ENCODE results near the gene PLLP.
"Not testable (repeated sequence)": the region's sequence is repeated elsewhere in the genome, so short reads cannot be mapped to it uniquely, and the experiment has no call there.

PLLP gene

DNA sequence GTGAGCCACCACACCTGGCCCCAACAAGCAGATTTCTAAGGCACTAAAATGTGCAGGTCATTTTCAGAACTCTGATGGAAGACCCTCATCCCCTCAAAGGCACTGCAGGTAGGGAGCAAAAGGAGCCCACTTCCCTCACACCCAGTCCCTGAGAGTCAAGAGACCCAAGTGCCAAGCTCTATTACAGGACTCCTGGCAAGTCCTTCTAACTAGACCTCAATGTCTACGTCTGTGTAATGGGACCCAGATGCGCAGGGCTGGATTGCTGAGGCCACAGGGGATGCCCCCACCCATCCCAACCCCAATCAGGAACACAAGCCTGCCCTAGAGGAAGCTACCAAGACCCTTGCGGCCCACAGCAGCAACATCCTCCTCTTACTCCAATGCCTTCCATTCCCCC is 2.7 kb downstream of the PLLP start:
- H3K23ac ChIP-seq (ENCODE audit: low read length): no peak overlapping the region
- no peaks in the 10 kb centered on the region for H3K4me1 ChIP-seq (ENCODE audit: control insufficient read depth, low read depth, low read length)
- no peak overlapping the region for H3K18ac ChIP-seq (ENCODE audit: low read length)
- H3K79me2 ChIP-seq (ENCODE audit: control insufficient read depth, insufficient read depth, low read length): no peaks in the 10 kb centered on the region
- no peaks in the 10 kb centered on the region for H3K36me3 ChIP-seq (ENCODE audit: control insufficient read depth, insufficient read depth, low read length)
- H4K8ac ChIP-seq (ENCODE audit: low read depth, low read length): no peak overlapping the region
- H3K9ac ChIP-seq (ENCODE audit: low read length): no peak overlapping the region
- H3K4me2 ChIP-seq (ENCODE audit: low read length): no peak overlapping the region
- no peak overlapping the region for H4K5ac ChIP-seq (ENCODE audit: low read length)
- no peak overlapping the region for H3K27ac ChIP-seq (ENCODE audit: low read depth, low read length)
- no peak overlapping the region for H2AK5ac ChIP-seq (ENCODE audit: low read length)
- H3K4ac ChIP-seq (ENCODE audit: low read depth, low read length): no peak overlapping the region
- no peak overlapping the region for H2BK120ac ChIP-seq (ENCODE audit: low read depth, low read length)
- no peak overlapping the region for H3K56ac ChIP-seq (ENCODE audit: low read length)
- no peaks in the 10 kb centered on the region for H3K79me1 ChIP-seq (ENCODE audit: low read length)
- H3K4me3 ChIP-seq (ENCODE audit: low read length): no peak overlapping the region
- no CpG with 5 or more reads among the region's 3 CpGs for WGBS (ENCODE audit: extremely low coverage, insufficient coverage, low lambda C conversion rate)
- H3K27me3 ChIP-seq (ENCODE audit: insufficient read depth, low read length, poor library complexity): peaks cover 9% of the 10 kb centered on the region
- DNase-seq: no peak
- H2BK15ac ChIP-seq (replicated peaks; ENCODE audit: low read depth): no peak overlapping the region
- no peak overlapping the region for H2BK5ac ChIP-seq (ENCODE audit: low read length)

DNA sequence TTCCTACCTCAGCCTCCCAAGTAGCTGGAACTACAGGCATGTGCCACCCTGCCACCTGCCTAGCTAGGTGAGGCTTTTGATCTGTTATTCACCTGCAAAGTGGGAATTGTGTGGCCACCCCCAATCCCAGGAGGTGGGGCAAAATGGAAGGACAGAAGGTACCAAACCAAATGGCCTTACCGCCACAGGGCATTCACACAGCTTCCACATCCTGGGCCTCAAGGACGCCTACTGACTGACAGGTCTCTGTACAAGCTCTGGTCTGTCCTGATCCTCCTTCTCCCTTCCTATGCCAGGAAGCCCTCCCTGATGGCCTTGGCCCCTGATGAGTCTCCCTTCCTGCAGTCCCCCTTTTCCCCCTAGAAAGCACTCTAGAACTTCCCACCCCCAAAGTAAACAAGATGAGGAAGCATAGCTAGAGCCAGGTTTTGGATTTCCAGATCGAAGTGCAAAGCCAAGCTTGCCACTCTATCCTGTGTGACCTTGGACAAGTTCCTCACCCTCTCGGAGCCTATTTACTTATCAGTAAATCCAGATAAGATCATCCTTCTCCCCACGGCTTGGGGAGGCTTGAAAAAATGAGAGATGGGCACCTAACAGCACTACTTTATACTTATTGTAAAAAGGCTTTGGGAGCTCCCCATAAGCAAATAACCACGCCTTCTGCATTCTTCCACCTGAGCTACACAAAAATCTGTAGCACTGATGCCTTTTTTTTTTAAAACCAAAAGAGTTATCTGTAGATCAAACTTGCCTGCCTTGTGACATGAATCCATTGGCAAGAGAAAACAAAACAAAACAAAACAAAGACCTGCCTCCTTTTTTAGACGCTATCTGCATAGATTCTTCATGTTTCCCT is 4.5 kb downstream of the PLLP start:
- DNase-seq: no peak
- Histone ChIP-seq H2BK120ac (ENCODE audit: low read depth, low read length) (no peak overlapping the region), H3K23ac (ENCODE audit: low read length) (no peak overlapping the region), H4K8ac (ENCODE audit: low read depth, low read length) (no peak overlapping the region), H3K4me3 (ENCODE audit: low read length) (no peak overlapping the region), H3K4me2 (ENCODE audit: low read length) (no peak overlapping the region), H3K79me2 (ENCODE audit: control insufficient read depth, insufficient read depth, low read length) (no peaks in the 10 kb centered on the region), H3K27ac (ENCODE audit: low read depth, low read length) (no peak overlapping the region), H2AK5ac (ENCODE audit: low read length) (no peak overlapping the region), H3K36me3 (ENCODE audit: control insufficient read depth, insufficient read depth, low read length) (no peaks in the 10 kb centered on the region), H2BK15ac (replicated peaks; ENCODE audit: low read depth) (no peak overlapping the region), H3K79me1 (ENCODE audit: low read length) (no peaks in the 10 kb centered on the region), H3K27me3 (ENCODE audit: insufficient read depth, low read length, poor library complexity) (peaks cover 9% of the 10 kb centered on the region), H3K56ac (ENCODE audit: low read length) (no peak overlapping the region), H3K4ac (ENCODE audit: low read depth, low read length) (no peak overlapping the region), H2BK5ac (ENCODE audit: low read length) (no peak overlapping the region), H3K4me1 (ENCODE audit: control insufficient read depth, low read depth, low read length) (no peaks in the 10 kb centered on the region), H3K18ac (ENCODE audit: low read length) (no peak overlapping the region), H3K9ac (ENCODE audit: low read length) (no peak overlapping the region), H4K5ac (ENCODE audit: low read length) (no peak overlapping the region)
- no CpG with 5 or more reads among the region's 7 CpGs for WGBS (ENCODE audit: extremely low coverage, insufficient coverage, low lambda C conversion rate)

DNA sequence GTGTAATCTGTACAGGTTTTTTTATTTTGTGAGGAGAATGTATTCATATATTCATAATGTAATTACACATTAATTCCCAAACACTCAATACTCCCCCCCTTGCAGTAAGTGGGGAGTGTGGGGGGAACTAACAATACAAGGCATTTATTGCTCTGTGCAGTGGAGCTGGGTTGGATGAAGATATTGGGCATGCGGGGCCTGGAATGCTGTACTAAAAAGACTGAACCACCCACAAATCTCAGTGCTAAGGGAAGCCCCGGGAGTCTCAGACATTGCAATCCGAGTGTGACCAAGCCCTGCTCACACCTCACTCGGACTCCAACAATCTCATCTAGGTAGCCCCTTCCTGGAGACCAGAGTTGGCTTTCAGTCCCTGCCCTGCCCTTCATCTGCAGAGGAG is 6.0 kb downstream of the PLLP start:
- H3K9ac ChIP-seq (ENCODE audit: low read length): no peak overlapping the region
- H3K56ac ChIP-seq (ENCODE audit: low read length): no peak overlapping the region
- H2BK15ac ChIP-seq (replicated peaks; ENCODE audit: low read depth): no peak overlapping the region
- no peaks in the 10 kb centered on the region for H3K36me3 ChIP-seq (ENCODE audit: control insufficient read depth, insufficient read depth, low read length)
- H4K5ac ChIP-seq (ENCODE audit: low read length): no peak overlapping the region
- no peak overlapping the region for H3K4me3 ChIP-seq (ENCODE audit: low read length)
- no peak overlapping the region for H2BK120ac ChIP-seq (ENCODE audit: low read depth, low read length)
- H3K27ac ChIP-seq (ENCODE audit: low read depth, low read length): no peak overlapping the region
- H3K79me1 ChIP-seq (ENCODE audit: low read length): no peaks in the 10 kb centered on the region
- no peak overlapping the region for H4K8ac ChIP-seq (ENCODE audit: low read depth, low read length)
- H3K4me1 ChIP-seq (ENCODE audit: control insufficient read depth, low read depth, low read length): no peaks in the 10 kb centered on the region
- no peak overlapping the region for H2AK5ac ChIP-seq (ENCODE audit: low read length)
- no peak overlapping the region for H3K18ac ChIP-seq (ENCODE audit: low read length)
- H3K4ac ChIP-seq (ENCODE audit: low read depth, low read length): no peak overlapping the region
- peaks cover 2% of the 10 kb centered on the region for H3K27me3 ChIP-seq (ENCODE audit: insufficient read depth, low read length, poor library complexity)
- no peaks in the 10 kb centered on the region for H3K79me2 ChIP-seq (ENCODE audit: control insufficient read depth, insufficient read depth, low read length)
- WGBS (ENCODE audit: extremely low coverage, insufficient coverage, low lambda C conversion rate): no CpG with 5 or more reads among the region's 4 CpGs
- H3K23ac ChIP-seq (ENCODE audit: low read length): no peak overlapping the region
- no peak overlapping the region for H2BK5ac ChIP-seq (ENCODE audit: low read length)
- no peak overlapping the region for H3K4me2 ChIP-seq (ENCODE audit: low read length)
- DNase-seq: no peak

DNA sequence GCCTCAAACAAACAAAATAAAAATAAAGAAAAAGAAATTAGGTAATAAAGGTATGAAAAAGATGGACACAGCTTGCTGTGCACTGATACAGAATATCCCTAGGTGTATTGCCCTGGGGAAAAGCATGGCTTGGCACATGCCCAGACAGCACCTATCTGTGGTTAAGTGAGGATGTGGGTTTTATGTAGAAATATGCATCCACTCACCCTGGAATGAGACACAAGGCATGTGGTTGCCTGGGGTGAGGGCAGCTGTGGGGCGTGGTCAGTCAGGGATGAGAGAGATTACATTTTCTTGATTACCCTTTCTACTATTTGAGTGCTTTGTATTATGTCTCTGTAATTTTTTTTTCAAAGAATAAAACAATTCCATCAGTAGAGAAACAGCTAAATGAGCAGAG is 6.9 kb downstream of the PLLP start:
- no peaks in the 10 kb centered on the region for H3K4me1 ChIP-seq (ENCODE audit: control insufficient read depth, low read depth, low read length)
- H3K4me3 ChIP-seq (ENCODE audit: low read length): no peak overlapping the region
- WGBS (ENCODE audit: extremely low coverage, insufficient coverage, low lambda C conversion rate): no CpG with 5 or more reads among the region's 1 CpG
- no peaks in the 10 kb centered on the region for H3K79me1 ChIP-seq (ENCODE audit: low read length)
- no peaks in the 10 kb centered on the region for H3K27me3 ChIP-seq (ENCODE audit: insufficient read depth, low read length, poor library complexity)
- no peak overlapping the region for H3K9ac ChIP-seq (ENCODE audit: low read length)
- H3K18ac ChIP-seq (ENCODE audit: low read length): no peak overlapping the region
- H3K56ac ChIP-seq (ENCODE audit: low read length): no peak overlapping the region
- H3K23ac ChIP-seq (ENCODE audit: low read length): no peak overlapping the region
- H2BK15ac ChIP-seq (replicated peaks; ENCODE audit: low read depth): no peak overlapping the region
- no peak overlapping the region for H2BK5ac ChIP-seq (ENCODE audit: low read length)
- H3K36me3 ChIP-seq (ENCODE audit: control insufficient read depth, insufficient read depth, low read length): no peaks in the 10 kb centered on the region
- H2AK5ac ChIP-seq (ENCODE audit: low read length): no peak overlapping the region
- H3K79me2 ChIP-seq (ENCODE audit: control insufficient read depth, insufficient read depth, low read length): no peaks in the 10 kb centered on the region
- no peak overlapping the region for H4K5ac ChIP-seq (ENCODE audit: low read length)
- no peak overlapping the region for H2BK120ac ChIP-seq (ENCODE audit: low read depth, low read length)
- no peak overlapping the region for H3K4me2 ChIP-seq (ENCODE audit: low read length)
- no peak overlapping the region for H4K8ac ChIP-seq (ENCODE audit: low read depth, low read length)
- no peak for DNase-seq
- H3K27ac ChIP-seq (ENCODE audit: low read depth, low read length): no peak overlapping the region
- no peak overlapping the region for H3K4ac ChIP-seq (ENCODE audit: low read depth, low read length)

DNA sequence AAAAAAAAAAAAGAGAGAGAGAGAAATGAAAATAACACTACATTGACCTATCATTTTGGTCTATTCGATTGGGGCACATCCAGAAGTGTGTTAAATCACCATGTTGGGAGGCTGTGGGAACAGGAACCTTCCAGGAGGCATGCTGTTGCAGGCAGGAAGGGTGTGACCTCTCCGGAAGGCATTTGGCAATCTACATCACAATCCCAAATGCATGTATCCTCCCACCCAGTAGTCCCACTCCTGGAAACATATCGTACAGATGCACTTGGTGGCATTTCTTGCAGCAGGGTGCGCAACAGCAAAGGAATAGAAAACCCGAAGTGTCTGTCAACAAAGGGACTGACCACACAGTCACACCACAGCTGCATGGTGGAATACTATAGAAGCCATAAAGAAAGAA is 7.9 kb downstream of the PLLP start:
- H3K9ac ChIP-seq (ENCODE audit: low read length): no peak overlapping the region
- no peak overlapping the region for H2BK120ac ChIP-seq (ENCODE audit: low read depth, low read length)
- no peaks in the 10 kb centered on the region for H3K36me3 ChIP-seq (ENCODE audit: control insufficient read depth, insufficient read depth, low read length)
- no peak overlapping the region for H3K23ac ChIP-seq (ENCODE audit: low read length)
- no peak overlapping the region for H2BK15ac ChIP-seq (replicated peaks; ENCODE audit: low read depth)
- no peak overlapping the region for H2AK5ac ChIP-seq (ENCODE audit: low read length)
- H3K4ac ChIP-seq (ENCODE audit: low read depth, low read length): no peak overlapping the region
- H3K4me1 ChIP-seq (ENCODE audit: control insufficient read depth, low read depth, low read length): no peaks in the 10 kb centered on the region
- H3K56ac ChIP-seq (ENCODE audit: low read length): no peak overlapping the region
- H2BK5ac ChIP-seq (ENCODE audit: low read length): no peak overlapping the region
- no peaks in the 10 kb centered on the region for H3K79me2 ChIP-seq (ENCODE audit: control insufficient read depth, insufficient read depth, low read length)
- H3K4me3 ChIP-seq (ENCODE audit: low read length): no peak overlapping the region
- no peaks in the 10 kb centered on the region for H3K79me1 ChIP-seq (ENCODE audit: low read length)
- no peak overlapping the region for H3K18ac ChIP-seq (ENCODE audit: low read length)
- H3K27me3 ChIP-seq (ENCODE audit: insufficient read depth, low read length, poor library complexity): no peaks in the 10 kb centered on the region
- H3K27ac ChIP-seq (ENCODE audit: low read depth, low read length): no peak overlapping the region
- no CpG with 5 or more reads among the region's 5 CpGs for WGBS (ENCODE audit: extremely low coverage, insufficient coverage, low lambda C conversion rate)
- no peak for DNase-seq
- no peak overlapping the region for H4K8ac ChIP-seq (ENCODE audit: low read depth, low read length)
- H3K4me2 ChIP-seq (ENCODE audit: low read length): no peak overlapping the region
- H4K5ac ChIP-seq (ENCODE audit: low read length): no peak overlapping the region

DNA sequence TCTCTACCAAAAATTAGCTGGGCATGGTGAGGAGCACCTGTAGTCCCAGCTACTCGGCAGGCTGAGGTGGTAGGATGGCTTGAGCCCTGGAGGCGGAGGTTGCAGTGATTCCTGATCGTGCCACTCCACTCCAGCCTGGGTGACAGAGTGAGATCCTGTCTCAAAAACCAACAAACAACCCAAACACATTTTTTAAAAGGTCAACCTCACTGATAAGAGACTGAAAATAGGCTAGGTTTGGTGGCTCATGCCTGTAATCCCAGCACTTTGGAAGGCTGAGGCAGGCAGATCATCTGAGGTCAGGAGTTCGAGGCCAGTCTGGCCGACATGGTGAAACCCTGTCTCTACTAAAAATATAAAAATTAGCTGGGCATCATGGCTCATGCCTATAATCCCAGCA is 8.5 kb downstream of the PLLP start:
- not testable (repeated sequence) for H3K4ac ChIP-seq (ENCODE audit: low read depth, low read length); H3K79me2 ChIP-seq (ENCODE audit: control insufficient read depth, insufficient read depth, low read length); H3K9ac ChIP-seq (ENCODE audit: low read length); H3K27ac ChIP-seq (ENCODE audit: low read depth, low read length); H3K4me1 ChIP-seq (ENCODE audit: control insufficient read depth, low read depth, low read length); H3K79me1 ChIP-seq (ENCODE audit: low read length); H3K36me3 ChIP-seq (ENCODE audit: control insufficient read depth, insufficient read depth, low read length); DNase-seq; H2BK120ac ChIP-seq (ENCODE audit: low read depth, low read length); H3K4me2 ChIP-seq (ENCODE audit: low read length); H2AK5ac ChIP-seq (ENCODE audit: low read length); H3K56ac ChIP-seq (ENCODE audit: low read length); H2BK5ac ChIP-seq (ENCODE audit: low read length); H3K23ac ChIP-seq (ENCODE audit: low read length); H4K5ac ChIP-seq (ENCODE audit: low read length); H3K27me3 ChIP-seq (ENCODE audit: insufficient read depth, low read length, poor library complexity); H3K18ac ChIP-seq (ENCODE audit: low read length); H2BK15ac ChIP-seq (replicated peaks; ENCODE audit: low read depth); H3K4me3 ChIP-seq (ENCODE audit: low read length); H4K8ac ChIP-seq (ENCODE audit: low read depth, low read length)
- no CpG with 5 or more reads among the region's 5 CpGs for WGBS (ENCODE audit: extremely low coverage, insufficient coverage, low lambda C conversion rate)

Data from mesendoderm (in vitro differentiated cells).